ENCODE data around the gene DIAPH2. TPM values are rescaled to one million over a fixed set of nuclear protein-coding genes. Genes with fewer than 3 reads are reported as not detected.

Gene DIAPH2
- total RNA-seq, 4 donors from 2014 or later, result 16.7 to 27.3 (median 20.3) TPM

DNA sequence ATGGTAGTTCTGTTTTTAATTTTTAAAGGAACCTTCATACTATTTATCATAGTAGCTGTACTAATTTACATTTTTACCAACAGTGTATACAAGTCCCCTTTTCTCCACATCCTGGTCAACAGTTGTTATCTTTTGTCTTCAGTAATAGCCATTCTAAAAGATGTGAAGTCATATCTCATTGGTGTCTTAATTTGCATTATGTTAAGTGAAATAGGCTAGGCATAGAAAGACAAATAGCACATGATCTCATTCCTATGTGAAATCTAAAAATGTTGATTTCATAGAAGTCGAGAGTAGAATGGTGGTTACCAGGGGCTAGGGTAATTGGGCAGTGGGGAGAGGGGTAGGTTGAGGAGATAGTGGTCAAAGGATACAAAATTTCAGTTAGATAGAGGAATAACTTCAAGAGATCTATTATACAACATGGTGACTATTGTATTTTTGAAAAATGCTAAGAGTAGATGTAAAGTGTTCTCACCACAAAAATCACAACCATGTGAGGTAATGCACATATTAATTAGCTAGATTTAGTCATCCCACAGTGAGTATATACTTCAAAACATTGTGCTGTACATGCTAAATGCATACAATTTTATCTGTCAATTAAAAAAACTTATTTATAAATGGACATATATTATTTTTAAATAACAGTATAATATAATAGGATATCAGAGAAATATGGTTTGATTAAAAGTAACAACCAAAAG lies 58.9 kb downstream of the DIAPH2 start:
- WGBS, 2 donors, result 68 to 100% methylated on average over 1 of the region's 1 CpG
- no peak overlapping the region for H3K4me3 ChIP-seq (ENCODE audit: low read depth, poor library complexity, severe bottlenecking)
- intact Hi-C loops (cut with DNase I; ENCODE audit: low total_unique reads), result no loop called here
- TF ChIP-seq, protein P1, sequence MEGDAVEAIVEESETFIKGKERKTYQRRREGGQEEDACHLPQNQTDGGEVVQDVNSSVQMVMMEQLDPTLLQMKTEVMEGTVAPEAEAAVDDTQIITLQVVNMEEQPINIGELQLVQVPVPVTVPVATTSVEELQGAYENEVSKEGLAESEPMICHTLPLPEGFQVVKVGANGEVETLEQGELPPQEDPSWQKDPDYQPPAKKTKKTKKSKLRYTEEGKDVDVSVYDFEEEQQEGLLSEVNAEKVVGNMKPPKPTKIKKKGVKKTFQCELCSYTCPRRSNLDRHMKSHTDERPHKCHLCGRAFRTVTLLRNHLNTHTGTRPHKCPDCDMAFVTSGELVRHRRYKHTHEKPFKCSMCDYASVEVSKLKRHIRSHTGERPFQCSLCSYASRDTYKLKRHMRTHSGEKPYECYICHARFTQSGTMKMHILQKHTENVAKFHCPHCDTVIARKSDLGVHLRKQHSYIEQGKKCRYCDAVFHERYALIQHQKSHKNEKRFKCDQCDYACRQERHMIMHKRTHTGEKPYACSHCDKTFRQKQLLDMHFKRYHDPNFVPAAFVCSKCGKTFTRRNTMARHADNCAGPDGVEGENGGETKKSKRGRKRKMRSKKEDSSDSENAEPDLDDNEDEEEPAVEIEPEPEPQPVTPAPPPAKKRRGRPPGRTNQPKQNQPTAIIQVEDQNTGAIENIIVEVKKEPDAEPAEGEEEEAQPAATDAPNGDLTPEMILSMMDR (IDR thresholded peaks at IDR 0.05), result no peak
- no peak for TF ChIP-seq POLR2A (IDR thresholded peaks at IDR 0.05)
- DNase-seq (ENCODE audit: low spot score in 2 of 2), result no peak

DNA sequence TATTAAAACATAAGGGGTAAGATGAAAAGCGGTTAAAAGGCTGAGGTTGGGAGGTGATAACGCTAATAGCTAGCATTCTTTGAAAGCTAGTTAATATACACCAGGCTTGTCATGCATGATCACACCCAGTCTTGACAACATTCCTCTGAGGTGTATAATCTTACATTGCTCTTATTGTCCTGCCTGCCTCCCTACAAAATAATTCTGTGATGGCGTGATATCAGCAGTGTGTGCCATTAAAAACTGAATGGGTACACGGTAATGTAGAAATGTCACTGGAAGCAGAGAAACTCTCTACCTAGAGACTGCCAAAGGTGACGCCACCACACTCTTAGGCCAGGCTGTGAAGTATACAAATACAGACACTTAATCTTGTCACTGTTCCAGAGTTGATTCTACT lies 68.1 kb downstream of the DIAPH2 start:
- TF ChIP-seq, protein P1 (IDR thresholded peaks at IDR 0.05), result no peak
- no peak for TF ChIP-seq POLR2A (IDR thresholded peaks at IDR 0.05)
- intact Hi-C loops (cut with DNase I; ENCODE audit: low total_unique reads), result no loop called here
- DNase-seq (ENCODE audit: low spot score in 2 of 2), result no peak
- 95 to 96% methylated on average over 5 of the region's 5 CpGs for WGBS, 2 donors
- H3K4me3 ChIP-seq (ENCODE audit: low read depth, poor library complexity, severe bottlenecking), result no peak overlapping the region

DNA sequence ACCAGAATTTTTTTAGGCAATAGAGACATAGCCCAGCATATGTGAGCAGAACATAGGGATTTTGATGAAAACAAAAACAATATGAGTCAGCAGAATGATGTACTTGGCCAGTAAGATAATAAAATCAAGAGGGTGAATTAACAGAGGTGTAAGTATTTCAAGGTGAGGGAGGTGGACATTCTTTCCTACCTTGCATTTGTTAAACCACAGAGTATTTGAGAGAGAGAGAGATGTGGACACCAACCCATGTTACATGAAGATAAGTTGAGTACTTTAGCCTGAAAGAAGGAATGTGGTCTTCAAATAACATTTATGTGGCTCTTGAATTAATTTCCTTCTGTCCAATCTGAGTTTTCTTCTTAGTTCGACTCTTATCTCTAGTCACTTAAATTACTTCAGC lies 68.6 kb downstream of the DIAPH2 start:
- intact Hi-C loops (cut with DNase I; ENCODE audit: low total_unique reads), result no loop called here
- TF ChIP-seq, protein P1 (IDR thresholded peaks at IDR 0.05), result no peak
- no peak for TF ChIP-seq POLR2A (IDR thresholded peaks at IDR 0.05)
- no peak overlapping the region for H3K4me3 ChIP-seq (ENCODE audit: low read depth, poor library complexity, severe bottlenecking)
- no peak for DNase-seq (ENCODE audit: low spot score in 2 of 2)
- 85 to 94% methylated on average over 1 of the region's 1 CpG for WGBS, 2 donors

DNA sequence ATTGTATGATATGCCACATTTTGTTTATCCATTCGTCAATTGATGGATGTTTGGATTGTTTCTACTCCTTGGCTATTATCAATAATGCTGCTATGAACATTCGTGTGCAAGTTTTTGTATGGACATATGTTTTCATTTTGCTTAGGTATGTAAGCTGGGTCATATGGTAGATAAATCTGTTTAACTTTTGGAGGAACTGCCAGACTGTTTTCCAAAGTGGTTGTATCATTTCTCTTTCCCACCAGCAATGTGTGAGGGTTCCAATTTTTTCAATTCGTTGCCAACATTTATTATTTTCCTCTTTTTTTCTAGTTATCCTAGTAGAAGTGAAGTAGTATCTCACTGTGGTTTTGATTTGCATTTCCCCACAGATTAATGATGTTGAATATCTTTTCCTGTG lies 71.8 kb downstream of the DIAPH2 start:
- DNase-seq (ENCODE audit: low spot score in 2 of 2), result no peak
- intact Hi-C loops (cut with DNase I; ENCODE audit: low total_unique reads), result no loop called here
- TF ChIP-seq, protein P1 (IDR thresholded peaks at IDR 0.05), result no peak
- TF ChIP-seq POLR2A (IDR thresholded peaks at IDR 0.05), result no peak
- WGBS, 2 donors, result 76 to 80% methylated on average over 3 of the region's 3 CpGs
- no peak overlapping the region for H3K4me3 ChIP-seq (ENCODE audit: low read depth, poor library complexity, severe bottlenecking)

DNA sequence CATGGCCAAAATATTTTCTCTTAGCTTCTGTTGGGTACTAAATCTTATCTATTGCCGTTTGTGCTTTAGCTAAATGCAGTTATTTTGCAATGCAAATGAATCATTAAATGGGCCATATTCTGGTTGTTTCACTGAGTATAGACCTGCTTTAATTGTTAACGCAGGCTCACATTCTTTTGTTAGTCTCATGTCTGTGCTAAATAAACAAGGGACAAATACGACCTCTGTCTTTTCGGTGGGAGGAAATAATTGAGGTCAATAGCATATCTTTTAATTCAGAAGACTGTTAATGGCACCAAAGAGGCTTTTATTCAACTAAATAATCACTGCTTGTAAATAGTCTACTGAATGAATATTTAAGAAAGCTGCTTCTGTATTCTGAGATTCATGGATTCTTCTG lies 76.9 kb downstream of the DIAPH2 start:
- TF ChIP-seq, protein P1 (IDR thresholded peaks at IDR 0.05), result no peak
- DNase-seq (ENCODE audit: low spot score in 2 of 2), result no peak
- intact Hi-C loops (cut with DNase I; ENCODE audit: low total_unique reads), result no loop called here
- WGBS, 2 donors, result 55 to 82% methylated on average over 4 of the region's 4 CpGs
- no peak overlapping the region for H3K4me3 ChIP-seq (ENCODE audit: low read depth, poor library complexity, severe bottlenecking)

DNA sequence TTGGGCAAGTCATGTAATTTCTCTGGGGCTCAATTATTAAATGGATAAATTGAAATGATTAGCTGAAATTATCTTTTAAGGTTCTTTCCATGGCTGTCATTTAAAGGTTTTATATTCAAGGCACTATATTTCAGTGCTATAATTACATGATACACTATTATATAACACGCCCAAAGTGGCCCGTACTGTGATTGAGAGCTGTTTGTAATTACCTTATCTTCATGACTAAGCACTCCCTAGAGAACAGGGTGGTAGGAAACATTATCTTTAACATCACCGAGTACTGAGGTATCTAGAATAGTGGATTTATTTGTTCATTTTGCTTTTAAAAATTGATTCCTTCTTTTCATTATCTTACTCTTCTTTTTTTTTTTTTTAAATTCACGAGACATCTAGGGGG lies 79.0 kb downstream of the DIAPH2 start:
- DNase-seq (ENCODE audit: low spot score in 2 of 2), result no peak
- TF ChIP-seq POLR2A (IDR thresholded peaks at IDR 0.05), result no peak
- TF ChIP-seq, protein P1 (IDR thresholded peaks at IDR 0.05), result no peak
- H3K4me3 ChIP-seq (ENCODE audit: low read depth, poor library complexity, severe bottlenecking), result no peak overlapping the region
- 58 to 61% methylated on average over 4 of the region's 4 CpGs for WGBS, 2 donors
- intact Hi-C loops (cut with DNase I; ENCODE audit: low total_unique reads), result no loop called here
